HUES48 (cell line): ENCODE results near the gene RCAN2.

Experiments used
- H3K27ac ChIP-seq: one replicate; pipeline ENCODE4 v1.7.0; 2013; ENCODE audit warnings: low read depth, low read length, inconsistent platforms
- H3K27me3 ChIP-seq: 2 replicates; pipeline ENCODE4 v1.6.1; 2013; ENCODE audit warnings: mild to moderate bottlenecking, low read length; ENCODE audit not compliant: control insufficient read depth, insufficient read depth
- H3K36me3 ChIP-seq: 2 replicates; pipeline ENCODE4 v1.6.1; 2013; ENCODE audit warnings: low read length; ENCODE audit not compliant: control insufficient read depth, insufficient read depth
- H3K4me1 ChIP-seq: 2 replicates; pipeline ENCODE4 v1.6.1; 2013; ENCODE audit warnings: mild to moderate bottlenecking, low read length; ENCODE audit not compliant: control insufficient read depth, insufficient read depth
- H3K4me3 ChIP-seq: 2 replicates; pipeline ENCODE4 v1.5.1; 2013; ENCODE audit warnings: mild to moderate bottlenecking, low read depth, low read length
- H3K9ac ChIP-seq: 2 replicates; pipeline ENCODE4 v1.6.1; 2013; ENCODE audit warnings: mild to moderate bottlenecking, low read depth, low read length, moderate library complexity
- H3K9me3 ChIP-seq: 2 replicates; pipeline ENCODE4 v1.6.1; 2013; ENCODE audit warnings: low read length; ENCODE audit not compliant: control insufficient read depth, insufficient read depth

The RCAN2 gene

DNA sequence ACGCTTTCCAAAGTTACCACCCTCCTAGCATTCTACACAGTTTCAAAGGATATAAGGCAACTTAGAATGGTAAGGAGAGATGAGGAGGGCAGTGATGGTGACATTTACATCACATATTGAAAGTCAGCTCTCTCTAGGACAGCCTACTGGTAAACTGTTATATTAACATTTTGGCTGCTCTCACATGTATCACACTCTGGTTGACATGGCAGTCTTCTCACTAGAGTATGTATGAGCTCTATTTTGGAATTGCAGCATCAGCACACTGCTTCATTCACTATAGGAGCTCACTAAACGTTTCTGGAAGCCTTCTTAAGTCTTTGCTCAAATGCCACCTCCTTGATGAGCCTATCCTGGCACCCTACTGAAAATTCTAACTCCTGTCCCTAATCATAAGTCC lies 184.8 kb downstream of the RCAN2 start:
- H3K27me3 ChIP-seq: no peaks in the 10 kb centered on the region
- no peaks in the 10 kb centered on the region for H3K36me3 ChIP-seq
- H3K4me3 ChIP-seq: no peak overlapping the region
- H3K9me3 ChIP-seq: no peaks in the 10 kb centered on the region
- H3K9ac ChIP-seq: no peak overlapping the region
- no peak overlapping the region for H3K27ac ChIP-seq
- no peaks in the 10 kb centered on the region for H3K4me1 ChIP-seq

GRCh38 chr6:46305833-46306232 lies 185.4 kb downstream of the RCAN2 start:
- Histone ChIP-seq H3K27me3 (no peaks in the 10 kb centered on the region), H3K9me3 (no peaks in the 10 kb centered on the region), H3K4me1 (no peaks in the 10 kb centered on the region), H3K36me3 (no peaks in the 10 kb centered on the region), H3K4me3 (no peak overlapping the region), H3K27ac (no peak overlapping the region), H3K9ac (no peak overlapping the region)

GRCh38 chr6:46305236-46305635 lies 186.0 kb downstream of the RCAN2 start:
- Histone ChIP-seq H3K9ac (no peak overlapping the region), H3K36me3 (no peaks in the 10 kb centered on the region), H3K27ac (no peak overlapping the region), H3K9me3 (no peaks in the 10 kb centered on the region), H3K4me1 (no peaks in the 10 kb centered on the region), H3K4me3 (no peak overlapping the region), H3K27me3 (no peaks in the 10 kb centered on the region)

- no peak overlapping the region for H3K27ac ChIP-seq
- no peaks in the 10 kb centered on the region for H3K9me3 ChIP-seq
- no peak overlapping the region for H3K4me3 ChIP-seq
- H3K36me3 ChIP-seq: no peaks in the 10 kb centered on the region
- H3K9ac ChIP-seq: no peak overlapping the region
- no peaks in the 10 kb centered on the region for H3K4me1 ChIP-seq
- H3K27me3 ChIP-seq: no peaks in the 10 kb centered on the region
Measured at GRCh38 chr6:46302816-46303215, 188.4 kb downstream of the RCAN2 start.

DNA sequence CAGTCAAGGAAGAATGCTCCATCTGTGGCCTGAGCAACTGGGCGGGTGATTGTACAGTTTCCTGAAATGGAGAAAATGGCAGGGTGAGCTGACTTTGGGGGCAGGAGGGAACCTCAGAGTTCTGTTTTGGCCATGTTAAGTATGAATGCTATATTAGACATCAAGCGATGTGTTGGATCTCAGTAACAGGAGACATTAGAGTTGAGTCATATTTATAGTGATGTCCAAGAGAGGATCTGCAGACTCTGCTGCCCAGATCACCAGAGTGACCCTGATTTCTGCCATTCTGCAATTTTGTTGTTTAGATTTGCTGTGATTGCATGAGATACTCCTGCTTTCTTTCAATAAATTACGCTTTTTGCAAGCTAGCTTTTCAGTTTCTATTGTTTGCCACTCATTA lies 189.1 kb downstream of the RCAN2 start:
- no peak overlapping the region for H3K27ac ChIP-seq
- no peaks in the 10 kb centered on the region for H3K36me3 ChIP-seq
- H3K27me3 ChIP-seq: no peaks in the 10 kb centered on the region
- H3K4me1 ChIP-seq: no peaks in the 10 kb centered on the region
- no peak overlapping the region for H3K9ac ChIP-seq
- H3K9me3 ChIP-seq: no peaks in the 10 kb centered on the region
- no peak overlapping the region for H3K4me3 ChIP-seq

GRCh38 chr6:46299253-46299652 lies 192.0 kb downstream of the RCAN2 start:
- Histone ChIP-seq H3K4me3 (no peak overlapping the region), H3K36me3 (no peaks in the 10 kb centered on the region), H3K27ac (no peak overlapping the region), H3K9ac (no peak overlapping the region), H3K4me1 (no peaks in the 10 kb centered on the region), H3K9me3 (no peaks in the 10 kb centered on the region), H3K27me3 (no peaks in the 10 kb centered on the region)

GRCh38 chr6:46296586-46296985 lies 194.7 kb downstream of the RCAN2 start:
- H3K27ac ChIP-seq: no peak overlapping the region
- H3K27me3 ChIP-seq: no peaks in the 10 kb centered on the region
- no peaks in the 10 kb centered on the region for H3K36me3 ChIP-seq
- no peaks in the 10 kb centered on the region for H3K4me1 ChIP-seq
- no peak overlapping the region for H3K9ac ChIP-seq
- H3K9me3 ChIP-seq: no peaks in the 10 kb centered on the region
- H3K4me3 ChIP-seq: no peak overlapping the region

DNA sequence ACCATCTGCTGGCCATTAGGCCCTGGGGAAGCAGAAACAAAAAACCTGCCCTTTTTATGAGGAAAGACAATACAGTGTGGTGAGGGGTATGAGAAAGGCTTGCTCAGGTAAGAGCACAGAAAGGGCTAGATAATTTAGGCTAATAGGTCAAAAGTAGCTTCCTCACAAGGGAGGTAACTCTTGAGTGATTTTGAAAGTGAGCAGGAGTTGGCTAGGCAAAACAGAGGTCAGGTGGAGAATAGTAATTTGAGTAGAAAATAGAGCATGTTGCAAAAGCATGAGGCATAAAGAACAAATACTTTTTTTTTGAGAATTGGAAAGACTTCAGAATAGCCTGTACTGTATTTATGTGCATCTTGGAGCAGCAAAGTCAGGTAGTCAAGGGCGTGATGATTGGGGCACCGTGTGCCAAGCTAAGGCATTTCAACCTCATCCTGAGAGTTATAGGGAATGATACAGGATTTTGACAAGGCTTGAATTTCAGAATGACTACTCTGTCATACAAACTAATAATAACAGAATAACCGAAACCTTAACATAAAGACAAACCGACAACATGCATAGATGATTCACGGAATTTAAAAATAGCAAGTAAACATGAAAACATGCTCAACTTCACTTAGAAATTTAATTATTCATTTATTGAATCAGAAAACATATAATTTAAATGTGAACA lies 197.5 kb downstream of the RCAN2 start:
- H3K4me3 ChIP-seq: no peak overlapping the region

GRCh38 chr6:46291880-46292279 lies 199.4 kb downstream of the RCAN2 start:
- H3K9ac ChIP-seq: no peak overlapping the region
- peaks cover 7% of the 10 kb centered on the region; the same call in 1 of the 2 replicates for H3K4me1 ChIP-seq
- H3K9me3 ChIP-seq: no peaks in the 10 kb centered on the region
- H3K36me3 ChIP-seq: no peaks in the 10 kb centered on the region
- H3K4me3 ChIP-seq: no peak overlapping the region
- no peak overlapping the region for H3K27ac ChIP-seq
- no peaks in the 10 kb centered on the region for H3K27me3 ChIP-seq

More for the DNA sequence above, 197.5 kb downstream of the RCAN2 start:
- Histone ChIP-seq H3K27me3 (no peaks in the 10 kb centered on the region), H3K4me1 (peaks cover 7% of the 10 kb centered on the region; the same call in 1 of the 2 replicates), H3K36me3 (no peaks in the 10 kb centered on the region), H3K9me3 (no peaks in the 10 kb centered on the region), H3K9ac (no peak overlapping the region), H3K27ac (no peak overlapping the region)

- no peaks in the 10 kb centered on the region for H3K36me3 ChIP-seq
- H3K9me3 ChIP-seq: no peaks in the 10 kb centered on the region
- no peak overlapping the region for H3K9ac ChIP-seq
- H3K27me3 ChIP-seq: no peaks in the 10 kb centered on the region
- H3K4me1 ChIP-seq: peaks cover 7% of the 10 kb centered on the region; the same call in 1 of the 2 replicates
- no peak overlapping the region for H3K27ac ChIP-seq
- H3K4me3 ChIP-seq: no peak overlapping the region
Measured at GRCh38 chr6:46291275-46291633, 200.0 kb downstream of the RCAN2 start.

GRCh38 chr6:46290421-46291274 lies 200.6 kb downstream of the RCAN2 start:
- H3K27me3 ChIP-seq: no peaks in the 10 kb centered on the region
- peaks cover 7% of the 10 kb centered on the region; the same call in 1 of the 2 replicates for H3K4me1 ChIP-seq
- no peaks in the 10 kb centered on the region for H3K9me3 ChIP-seq
- H3K27ac ChIP-seq: no peak overlapping the region
- H3K4me3 ChIP-seq: no peak overlapping the region
- no peak overlapping the region for H3K9ac ChIP-seq
- no peaks in the 10 kb centered on the region for H3K36me3 ChIP-seq
